Activated naive CD4-positive, alpha-beta T cell treated with anti-CD3 and anti-CD28 coated beads for 36 hours (primary cell): ENCODE results near the gene SERINC5. TPM values are rescaled to one million over a fixed set of nuclear protein-coding genes. Genes with fewer than 3 reads are reported as not detected.
A peak's percentile ranks its signal among the peaks of the same experiment; 100 is the strongest.
"Not testable (repeated sequence)": the region's sequence is repeated elsewhere in the genome, so short reads cannot be mapped to it uniquely, and the experiment has no call there.

ENCODE experiments used
- CTCF ChIA-PET: fragments of 350-600 bp; sonication (Branson Sonifier 250); formaldehyde crosslinking; loops from one replicate; lab custom pipeline; 2021; ENCODE audit warnings: antibody characterized with exemption; lab: Charles Lee
- DNase-seq: peaks from one replicate; pipeline ENCODE4 v3.0.0-alpha.2; 2020
- H3K27ac Mint-ChIP-seq: one replicate; pipeline ENCODE4 v1.8.0; 2021; ENCODE audit warnings: mild to moderate bottlenecking, mixed read lengths
- H3K27me3 Mint-ChIP-seq: one replicate; pipeline ENCODE4 v1.8.0; 2021; ENCODE audit warnings: low read depth, mixed read lengths
- H3K36me3 Mint-ChIP-seq: one replicate; pipeline ENCODE4 v1.8.0; 2021; ENCODE audit warnings: low read depth, mixed read lengths
- H3K4me1 Mint-ChIP-seq: one replicate; pipeline ENCODE4 v1.8.0; 2021; ENCODE audit warnings: low read depth, mixed read lengths
- H3K4me3 Mint-ChIP-seq: one replicate; pipeline ENCODE4 v1.8.0; 2021; ENCODE audit warnings: mild to moderate bottlenecking, moderate library complexity, mixed read lengths
- H3K9me3 Mint-ChIP-seq: one replicate; pipeline ENCODE4 v1.8.0; 2021; ENCODE audit warnings: mixed read lengths
- intact Hi-C: fragments of 100-400 bp; cut with micrococcal nuclease; formaldehyde crosslinking; loops from one replicate; pipeline ENCODE4 v1.15.1; 2023
- total RNA-seq, 2 experiments: library from RNA; stranded (reverse); gene quantifications; one replicate each; pipeline ENCODE4 v1.2.3, GENCODE V29; 2021

The SERINC5 gene
- total RNA-seq, 2 experiments from 2014 or later, result 34.8 to 36.4 TPM

- CTCF ChIA-PET, H3K27ac Mint-ChIP-seq: not testable (repeated sequence)
- peaks cover 19% of the 10 kb centered on the region for H3K4me1 Mint-ChIP-seq
These were observed 144.4 kb downstream of the SERINC5 start for GRCh38 chr5:80111376-80111990.

GRCh38 chr5:80109646-80110478 is 146.0 kb downstream of the SERINC5 start:
- peaks cover 8% of the 10 kb centered on the region for H3K9me3 Mint-ChIP-seq
- H3K27me3 Mint-ChIP-seq, result no peaks in the 10 kb centered on the region

More at GRCh38 chr5:80111376-80111990, 144.4 kb downstream of the SERINC5 start:
- H3K27me3 Mint-ChIP-seq, DNase-seq, intact Hi-C loops, H3K9me3 Mint-ChIP-seq, H3K4me3 Mint-ChIP-seq: not testable (repeated sequence)
- H3K36me3 Mint-ChIP-seq, result peaks cover 15% of the 10 kb centered on the region

GRCh38 chr5:80106916-80107315 is 148.9 kb downstream of the SERINC5 start:
- intact Hi-C loops, result no loop called here
- CTCF ChIA-PET, result interaction anchor here (0.9 to 1.4 kb wide), 3 partner anchors 12 to 24 kb away, joined by 3 to 4 read pairs (median 3); no protein-coding TSS in a partner anchor
- H3K27ac Mint-ChIP-seq, result no peak overlapping the region

More at GRCh38 chr5:80109646-80110478, 146.0 kb downstream of the SERINC5 start:
- intact Hi-C loops, result no loop called here
- Mint-ChIP-seq H3K4me1 (peaks cover 13% of the 10 kb centered on the region), H3K36me3 (peaks cover 15% of the 10 kb centered on the region), H3K4me3 (no peak overlapping the region), H3K27ac (no peak overlapping the region)
- DNase-seq, result no peak
- CTCF ChIA-PET, result interaction anchor here (0.6 to 0.8 kb wide), 2 partner anchors 44 to 129 kb away, joined by 3 read pairs; no protein-coding TSS in a partner anchor

GRCh38 chr5:80105698-80106439 is 150.0 kb downstream of the SERINC5 start:
- CTCF ChIA-PET, result interaction anchor here (0.5 to 1.4 kb wide), 4 partner anchors 14 to 868 kb away, joined by 3 to 4 read pairs (median 3); no protein-coding TSS in a partner anchor
- no peak for DNase-seq
- intact Hi-C loops, result no loop called here
- Mint-ChIP-seq H3K4me1 (peaks cover 26% of the 10 kb centered on the region), H3K27ac (no peak overlapping the region), H3K9me3 (no peaks in the 10 kb centered on the region), H3K36me3 (peaks cover 2% of the 10 kb centered on the region), H3K4me3 (no peak overlapping the region), H3K27me3 (no peaks in the 10 kb centered on the region)

More at GRCh38 chr5:80106916-80107315, 148.9 kb downstream of the SERINC5 start:
- H3K36me3 Mint-ChIP-seq, result peaks cover 4% of the 10 kb centered on the region
- peaks cover 19% of the 10 kb centered on the region for H3K4me1 Mint-ChIP-seq
- no peaks in the 10 kb centered on the region for H3K9me3 Mint-ChIP-seq
- DNase-seq, result no peak
- no peak overlapping the region for H3K4me3 Mint-ChIP-seq
- no peaks in the 10 kb centered on the region for H3K27me3 Mint-ChIP-seq

GRCh38 chr5:80103371-80103770 is 152.5 kb downstream of the SERINC5 start:
- Mint-ChIP-seq H3K27me3 (no peaks in the 10 kb centered on the region), H3K4me3 (no peak overlapping the region), H3K27ac (no peak overlapping the region), H3K4me1 (peaks cover 25% of the 10 kb centered on the region), H3K9me3 (no peaks in the 10 kb centered on the region), H3K36me3 (peaks cover 2% of the 10 kb centered on the region)
- DNase-seq, result no peak
- intact Hi-C loops, result no loop called here
- CTCF ChIA-PET, result interaction anchor here (0.7 to 2.4 kb wide), 3 partner anchors 11 to 205 kb away, joined by 3 to 10 read pairs (median 3); no protein-coding TSS in a partner anchor

- H3K4me3 Mint-ChIP-seq, result no peak overlapping the region
- CTCF ChIA-PET, result interaction anchor here (0.6 to 2.7 kb wide), 4 partner anchors 10 to 899 kb away, joined by 3 to 15 read pairs (median 7); no protein-coding TSS in a partner anchor
- H3K27me3 Mint-ChIP-seq, result no peaks in the 10 kb centered on the region
- no peak for DNase-seq
- H3K9me3 Mint-ChIP-seq, result no peaks in the 10 kb centered on the region
- peaks cover 31% of the 10 kb centered on the region for H3K4me1 Mint-ChIP-seq
- H3K36me3 Mint-ChIP-seq, result peaks cover 4% of the 10 kb centered on the region
- no peak overlapping the region for H3K27ac Mint-ChIP-seq
- intact Hi-C loops, result no loop called here
These were observed 153.9 kb downstream of the SERINC5 start for GRCh38 chr5:80101993-80102392.

- H3K4me1 Mint-ChIP-seq, result peaks cover 22% of the 10 kb centered on the region
- CTCF ChIA-PET, result interaction anchor here (1.1 to 10.1 kb wide), 3 partner anchors 14 to 209 kb away, joined by 4 to 183 read pairs (median 9); no protein-coding TSS in a partner anchor
- H3K36me3 Mint-ChIP-seq, result peaks cover 3% of the 10 kb centered on the region
- no peak for DNase-seq
- H3K27ac Mint-ChIP-seq, result no peak overlapping the region
- H3K27me3 Mint-ChIP-seq, result no peaks in the 10 kb centered on the region
- intact Hi-C loops, result loop anchor here (10.0 kb wide), 2 partner anchors 1067 to 1097 kb away; no protein-coding TSS in a partner anchor
- no peak overlapping the region for H3K4me3 Mint-ChIP-seq
- no peaks in the 10 kb centered on the region for H3K9me3 Mint-ChIP-seq
These were observed 158.4 kb downstream of the SERINC5 start for GRCh38 chr5:80097451-80097850.

GRCh38 chr5:80094236-80094738 is 161.6 kb downstream of the SERINC5 start:
- no peak for DNase-seq
- Mint-ChIP-seq H3K4me3 (no peak overlapping the region), H3K4me1 (peaks cover 20% of the 10 kb centered on the region), H3K27ac (no peak overlapping the region), H3K9me3 (no peaks in the 10 kb centered on the region), H3K27me3 (no peaks in the 10 kb centered on the region), H3K36me3 (peaks cover 3% of the 10 kb centered on the region)
- intact Hi-C loops, result loop anchor here (5.0 to 10.0 kb wide), 4 partner anchors 393 to 1101 kb away; partner anchors contain the start of gene FAM151B
- CTCF ChIA-PET, result interaction anchor here (0.5 to 10.1 kb wide), 8 partner anchors 11 to 227 kb away, joined by 3 to 183 read pairs (median 7); no protein-coding TSS in a partner anchor

- CTCF ChIA-PET, result interaction anchor here (0.9 to 10.1 kb wide), 6 partner anchors 10 to 213 kb away, joined by 3 to 183 read pairs (median 7); no protein-coding TSS in a partner anchor
- no peaks in the 10 kb centered on the region for H3K27me3 Mint-ChIP-seq
- peaks cover 20% of the 10 kb centered on the region for H3K4me1 Mint-ChIP-seq
- H3K9me3 Mint-ChIP-seq, result no peaks in the 10 kb centered on the region
- H3K36me3 Mint-ChIP-seq, result peaks cover 3% of the 10 kb centered on the region
- no peak overlapping the region for H3K27ac Mint-ChIP-seq
- DNase-seq, result no peak
- intact Hi-C loops, result loop anchor here (5.0 to 10.0 kb wide), 4 partner anchors 394 to 1101 kb away; partner anchors contain the start of gene FAM151B
- H3K4me3 Mint-ChIP-seq, result no peak overlapping the region
These were observed 162.1 kb downstream of the SERINC5 start for GRCh38 chr5:80093796-80094195.

- no peak overlapping the region for H3K27ac Mint-ChIP-seq
- no peaks in the 10 kb centered on the region for H3K9me3 Mint-ChIP-seq
- peaks cover 16% of the 10 kb centered on the region for H3K4me1 Mint-ChIP-seq
- CTCF ChIA-PET, result interaction anchor here (0.6 to 10.1 kb wide), 37 partner anchors 8 to 579 kb away, joined by 3 to 183 read pairs (median 4); partner anchors contain the start of gene SERINC5
- peaks cover 3% of the 10 kb centered on the region for H3K36me3 Mint-ChIP-seq
- no peak for DNase-seq
- intact Hi-C loops, result loop anchor here (5.0 to 10.0 kb wide), 4 partner anchors 395 to 1102 kb away; partner anchors contain the start of gene FAM151B
- H3K27me3 Mint-ChIP-seq, result no peaks in the 10 kb centered on the region
- H3K4me3 Mint-ChIP-seq, result peak overlapping the region; percentile 27
These were observed 163.3 kb downstream of the SERINC5 start for GRCh38 chr5:80092486-80093107.
